22Rv1 (cell line): ENCODE data around the gene HELZ.

Experiments used
- H3K27ac ChIP-seq: fragments of 450-650 bp; 2 replicates; pipeline ENCODE4 v1.5.1; 2017
- ZFX ChIP-seq: fragments of 450-650 bp; IDR thresholded peaks from 2 replicates; pipeline ENCODE4 v1.6.1; 2017; ENCODE audit warnings: antibody characterized with exemption, borderline replicate concordance
- TF ChIP-seq, protein P1 (sequence below): fragments of 450-650 bp; IDR thresholded peaks from 2 replicates; pipeline ENCODE4 v1.5.1; 2017; ENCODE audit warnings: mild to moderate bottlenecking

The HELZ gene

DNA sequence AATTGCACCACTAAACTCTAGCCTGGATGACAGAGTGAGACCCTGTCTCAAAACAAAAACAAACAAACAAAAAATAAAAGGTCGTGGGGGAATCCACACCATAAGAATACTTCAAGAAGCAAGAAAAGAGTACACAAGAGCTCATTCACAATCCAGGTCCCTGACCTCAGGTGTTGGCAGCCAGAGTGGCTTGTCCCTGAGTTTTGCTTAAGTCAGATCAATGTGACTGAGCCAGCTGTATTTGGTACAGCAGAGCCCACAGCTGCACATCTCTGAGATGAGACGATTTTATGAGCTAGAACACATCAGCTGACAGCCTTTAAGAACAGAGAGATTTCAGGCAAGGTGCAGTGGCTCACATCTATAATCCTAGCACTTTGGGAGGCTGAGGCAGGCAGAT, 178.3 kb downstream of the HELZ start:
- H3K27ac ChIP-seq: no peak overlapping the region
- TF ChIP-seq, protein P1, sequence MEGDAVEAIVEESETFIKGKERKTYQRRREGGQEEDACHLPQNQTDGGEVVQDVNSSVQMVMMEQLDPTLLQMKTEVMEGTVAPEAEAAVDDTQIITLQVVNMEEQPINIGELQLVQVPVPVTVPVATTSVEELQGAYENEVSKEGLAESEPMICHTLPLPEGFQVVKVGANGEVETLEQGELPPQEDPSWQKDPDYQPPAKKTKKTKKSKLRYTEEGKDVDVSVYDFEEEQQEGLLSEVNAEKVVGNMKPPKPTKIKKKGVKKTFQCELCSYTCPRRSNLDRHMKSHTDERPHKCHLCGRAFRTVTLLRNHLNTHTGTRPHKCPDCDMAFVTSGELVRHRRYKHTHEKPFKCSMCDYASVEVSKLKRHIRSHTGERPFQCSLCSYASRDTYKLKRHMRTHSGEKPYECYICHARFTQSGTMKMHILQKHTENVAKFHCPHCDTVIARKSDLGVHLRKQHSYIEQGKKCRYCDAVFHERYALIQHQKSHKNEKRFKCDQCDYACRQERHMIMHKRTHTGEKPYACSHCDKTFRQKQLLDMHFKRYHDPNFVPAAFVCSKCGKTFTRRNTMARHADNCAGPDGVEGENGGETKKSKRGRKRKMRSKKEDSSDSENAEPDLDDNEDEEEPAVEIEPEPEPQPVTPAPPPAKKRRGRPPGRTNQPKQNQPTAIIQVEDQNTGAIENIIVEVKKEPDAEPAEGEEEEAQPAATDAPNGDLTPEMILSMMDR: no peak
- TF ChIP-seq ZFX: no peak

- H3K27ac ChIP-seq: no peak overlapping the region
- TF ChIP-seq ZFX: no peak
- TF ChIP-seq, protein P1: no peak
Observed at GRCh38 chr17:67063141-67063540, 181.9 kb downstream of the HELZ start.

DNA sequence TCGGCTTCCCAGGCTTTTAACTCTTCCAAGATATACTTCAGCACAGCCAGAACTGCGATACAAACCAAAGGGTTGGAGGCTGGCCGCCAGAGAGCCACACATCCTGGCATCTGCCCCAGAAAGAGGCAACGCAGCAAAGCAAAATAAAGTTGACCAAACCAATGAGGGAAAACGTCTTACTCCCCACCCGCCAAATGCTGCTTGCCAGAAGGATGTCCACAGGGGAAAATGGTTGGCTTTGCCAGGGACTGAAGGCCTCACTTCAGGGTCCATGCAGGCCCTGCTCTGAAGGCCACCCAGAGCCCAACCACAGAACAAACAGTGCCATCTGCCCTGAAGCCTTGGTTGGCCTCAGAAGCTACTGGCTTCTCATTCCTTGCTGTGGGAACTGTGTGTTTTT, 185.6 kb downstream of the HELZ start:
- H3K27ac ChIP-seq: no peak overlapping the region
- TF ChIP-seq ZFX: no peak
- TF ChIP-seq, protein P1: no peak

- no peak for TF ChIP-seq ZFX
- TF ChIP-seq, protein P1: no peak
- H3K27ac ChIP-seq: no peak overlapping the region
Observed at GRCh38 chr17:67058036-67058435, 187.0 kb downstream of the HELZ start.

DNA sequence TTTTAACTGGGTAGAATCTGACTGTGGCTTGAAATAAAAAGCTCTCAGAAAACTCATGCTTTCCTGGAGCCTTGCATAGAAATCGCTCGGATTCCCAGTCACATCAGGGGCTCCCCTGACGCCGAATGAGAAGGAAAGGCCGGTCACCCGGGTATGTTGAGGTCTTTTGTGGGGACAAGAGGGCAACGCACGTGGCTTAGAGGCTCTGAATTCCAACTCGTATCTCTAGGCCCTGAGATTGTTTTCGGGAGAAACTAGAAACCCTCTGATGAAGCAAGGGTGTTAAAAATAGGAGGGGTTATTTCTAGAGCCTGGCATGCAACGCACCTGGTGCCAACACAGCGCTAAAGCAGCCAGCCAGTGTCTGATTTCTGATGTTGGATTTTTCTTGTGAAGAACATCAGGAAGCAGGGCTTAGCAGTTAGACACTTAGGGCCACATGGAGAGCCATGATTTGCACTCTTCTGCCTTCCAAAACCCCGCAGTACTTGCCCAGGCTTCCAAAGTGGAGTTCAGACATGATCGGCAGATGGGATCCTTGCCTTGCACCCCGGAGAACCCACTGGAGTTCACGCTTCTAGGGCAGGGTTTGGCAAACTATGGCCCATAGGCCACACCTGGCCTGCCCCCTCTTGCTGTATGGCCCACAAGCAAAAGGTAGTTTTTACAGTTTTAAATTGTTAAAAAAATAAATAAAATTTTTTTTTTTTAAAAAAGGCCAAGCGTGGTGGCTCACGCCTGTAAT, 188.1 kb downstream of the HELZ start:
- no peak for TF ChIP-seq ZFX
- TF ChIP-seq, protein P1: no peak
- no peak overlapping the region for H3K27ac ChIP-seq

DNA sequence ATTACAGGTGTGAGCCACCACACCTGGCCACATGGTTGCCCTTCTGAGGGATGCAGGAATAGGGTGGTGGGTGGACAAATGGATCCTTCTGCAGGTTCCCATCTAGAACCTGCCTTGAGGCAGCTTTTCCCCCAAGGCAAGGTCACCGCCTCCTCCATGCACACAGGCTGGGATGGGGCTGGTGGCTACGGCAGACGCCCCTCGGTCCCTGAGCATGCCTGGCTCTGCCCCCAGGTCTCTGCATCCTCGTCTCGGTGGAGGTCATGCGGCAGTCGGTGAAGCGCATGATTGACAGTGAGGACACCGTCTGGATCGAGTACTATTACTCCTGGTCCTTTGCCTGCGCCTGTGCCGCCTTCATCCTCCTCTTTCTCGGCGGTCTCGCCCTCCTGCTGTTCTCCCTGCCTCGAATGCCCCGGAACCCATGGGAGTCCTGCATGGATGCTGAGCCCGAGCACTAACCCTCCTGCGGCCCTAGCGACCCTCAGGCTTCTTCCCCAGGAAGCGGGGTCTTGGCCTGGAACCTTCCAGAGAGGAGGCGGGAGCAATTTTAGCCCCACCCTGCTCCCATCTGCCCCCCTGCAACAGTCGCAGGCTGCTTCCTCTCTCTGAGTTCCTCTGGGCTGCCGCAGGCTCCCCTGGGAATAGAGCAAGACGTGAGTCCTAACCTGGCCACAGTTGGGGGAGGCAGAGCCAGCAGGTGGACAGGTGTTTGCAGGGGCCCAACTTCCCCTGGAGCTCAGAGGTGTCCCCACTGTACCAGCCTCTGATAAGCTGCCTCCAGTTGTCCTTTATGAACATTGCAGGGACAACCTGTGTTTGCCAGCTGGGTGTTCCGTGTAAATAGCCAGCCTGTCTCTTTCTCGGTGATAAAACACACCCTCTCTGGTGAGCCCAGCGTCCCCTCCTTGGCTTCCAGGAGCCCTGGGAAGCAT, 188.9 kb downstream of the HELZ start:
- H3K27ac ChIP-seq: no peak overlapping the region
- TF ChIP-seq ZFX: no peak

- TF ChIP-seq, protein P1: no peak
- TF ChIP-seq ZFX: no peak
Observed at GRCh38 chr17:67055041-67055443, 190.0 kb downstream of the HELZ start.

More at GRCh38 chr17:67055041-67055443, 190.0 kb downstream of the HELZ start:
- no peak overlapping the region for H3K27ac ChIP-seq
